MCF 10A (cell line): Measurements from ENCODE around the gene AGTPBP1. TPM values are rescaled to one million over a fixed set of nuclear protein-coding genes. Genes with fewer than 3 reads are reported as not detected.

Experiments
- BruUV-seq: library from RNA; stranded (reverse); fragments of 400-500 nt; replicated peaks from 2 replicates; lab custom pipeline; 2021; lab: Mats Ljungman, UMichigan
- CTCF ChIA-PET: fragments of 300-600 bp; sonication (Branson Sonifier 250); formaldehyde crosslinking; extraction: SDS; loops from one replicate; lab custom pipeline; 2021; ENCODE audit warnings: antibody characterized with exemption, inconsistent platforms; lab: Yijun Ruan, JAX
- POLR2A ChIA-PET: fragments of 300-600, 350-650 bp; sonication (Branson Sonifier 250); formaldehyde crosslinking; extraction: SDS; loops from one replicate; lab custom pipeline; 2020; ENCODE audit warnings: antibody characterized with exemption, inconsistent platforms; lab: Yijun Ruan, JAX
- DNase-seq: peaks from one replicate; pipeline ENCODE4 v3.0.0-alpha.2; 2018; ENCODE audit not compliant: unreplicated experiment
- H3K27ac Mint-ChIP-seq: one replicate; pipeline ENCODE4 v1.8.0; 2022; ENCODE audit warnings: mild to moderate bottlenecking, low read depth, mixed read lengths; ENCODE audit not compliant: unreplicated experiment
- H3K27me3 Mint-ChIP-seq: one replicate; pipeline ENCODE4 v1.8.0; 2022; ENCODE audit warnings: mixed read lengths; ENCODE audit not compliant: insufficient read depth, unreplicated experiment
- H3K36me3 Mint-ChIP-seq: one replicate; pipeline ENCODE4 v1.8.0; 2022; ENCODE audit warnings: mild to moderate bottlenecking, moderate library complexity, mixed read lengths; ENCODE audit not compliant: insufficient read depth, unreplicated experiment
- H3K4me1 Mint-ChIP-seq: one replicate; pipeline ENCODE4 v1.8.0; 2022; ENCODE audit warnings: mixed read lengths; ENCODE audit not compliant: insufficient read depth, unreplicated experiment
- H3K4me3 Mint-ChIP-seq: one replicate; pipeline ENCODE4 v1.8.0; 2022; ENCODE audit warnings: mild to moderate bottlenecking, moderate library complexity, mixed read lengths; ENCODE audit not compliant: unreplicated experiment
- H3K9me3 Mint-ChIP-seq: one replicate; pipeline ENCODE4 v1.8.0; 2022; ENCODE audit warnings: mixed read lengths; ENCODE audit not compliant: unreplicated experiment
- CTCF ChIP-seq: fragments of 200-600 bp; IDR thresholded peaks from one replicate; pipeline ENCODE4 v1.8.0; 2022; ENCODE audit warnings: antibody characterized with exemption, mild to moderate bottlenecking; ENCODE audit not compliant: unreplicated experiment
- intact Hi-C: fragments of 100-400 bp; cut with micrococcal nuclease; formaldehyde crosslinking; loops from 2 replicates; pipeline ENCODE4 v1.14.1; 2022
- total RNA-seq: library from RNA; stranded (reverse); gene quantifications from 2 replicates; pipeline ENCODE4 v1.2.3, GENCODE V29; 2022

Gene AGTPBP1
- total RNA-seq, 1 experiment from 2014 or later = 27.2 TPM

- Mint-ChIP-seq H3K27me3 (peaks cover 23% of the 10 kb centered on the region), H3K4me3 (no peak overlapping the region), H3K9me3 (no peaks in the 10 kb centered on the region), H3K36me3 (no peaks in the 10 kb centered on the region), H3K4me1 (no peaks in the 10 kb centered on the region), H3K27ac (no peak overlapping the region)
- intact Hi-C loops = no loop called here
- no TSS peak for BruUV-seq
- TF ChIP-seq CTCF = no peak
- DNase-seq = no peak
- ChIA-PET POLR2A (no interaction called here), CTCF (interaction anchor here (1.3 kb wide), 1 partner anchor 87 kb away, joined by 3 read pairs; no protein-coding TSS in a partner anchor)
These were observed 219.2 kb downstream of the AGTPBP1 start for GRCh38 chr9:85522459-85523092.

- BruUV-seq = no TSS peak
- Mint-ChIP-seq H3K27ac (no peak overlapping the region), H3K36me3 (no peaks in the 10 kb centered on the region), H3K9me3 (no peaks in the 10 kb centered on the region), H3K4me3 (no peak overlapping the region), H3K27me3 (peaks cover 23% of the 10 kb centered on the region), H3K4me1 (peaks cover 9% of the 10 kb centered on the region)
- no peak for DNase-seq
- POLR2A ChIA-PET = interaction anchor here (0.6 kb wide), 1 partner anchor 578 kb away, joined by 3 read pairs; no protein-coding TSS in a partner anchor
- intact Hi-C loops = no loop called here
- CTCF ChIA-PET = no interaction called here
- no peak for TF ChIP-seq CTCF
These were observed 220.2 kb downstream of the AGTPBP1 start for GRCh38 chr9:85521371-85522197.

GRCh38 chr9:85516976-85517637, 224.6 kb downstream of the AGTPBP1 start:
- no TSS peak for BruUV-seq
- H3K4me3 Mint-ChIP-seq = no peak overlapping the region
- POLR2A ChIA-PET = interaction anchor here (0.7 to 1.2 kb wide), 2 partner anchors 93 to 288 kb away, joined by 3 read pairs; no protein-coding TSS in a partner anchor
- peak overlapping the region; percentile 67 for H3K27ac Mint-ChIP-seq
- intact Hi-C loops = loop anchor here (10.0 kb wide), 1 partner anchor 402 kb away; no protein-coding TSS in a partner anchor
- peaks cover 16% of the 10 kb centered on the region for H3K4me1 Mint-ChIP-seq
- H3K36me3 Mint-ChIP-seq = peaks cover 11% of the 10 kb centered on the region
- no peaks in the 10 kb centered on the region for H3K27me3 Mint-ChIP-seq
- TF ChIP-seq CTCF = no peak
- DNase-seq = peak; percentile 81
- no peaks in the 10 kb centered on the region for H3K9me3 Mint-ChIP-seq
- CTCF ChIA-PET = interaction anchor here (0.8 kb wide), 1 partner anchor 228 kb away, joined by 3 read pairs; no protein-coding TSS in a partner anchor

GRCh38 chr9:85516455-85516854, 225.3 kb downstream of the AGTPBP1 start:
- intact Hi-C loops = loop anchor here (10.0 kb wide), 1 partner anchor 402 kb away; no protein-coding TSS in a partner anchor
- DNase-seq = no peak
- CTCF ChIA-PET = no interaction called here
- POLR2A ChIA-PET = interaction anchor here (0.7 to 1.2 kb wide), 2 partner anchors 94 to 287 kb away, joined by 3 read pairs; no protein-coding TSS in a partner anchor
- Mint-ChIP-seq H3K4me3 (no peak overlapping the region), H3K27me3 (no peaks in the 10 kb centered on the region), H3K9me3 (no peaks in the 10 kb centered on the region), H3K36me3 (peaks cover 11% of the 10 kb centered on the region), H3K4me1 (peaks cover 22% of the 10 kb centered on the region), H3K27ac (peak overlapping the region; percentile 67)
- no peak for TF ChIP-seq CTCF
- no TSS peak for BruUV-seq
